Bronchial epithelial cell (primary cell): ENCODE measurements around the gene PARP8. TPM values are rescaled to one million over a fixed set of nuclear protein-coding genes. Genes with fewer than 3 reads are reported as not detected.

Source experiments
- DNase-seq: peaks from one replicate; pipeline ENCODE4 v3.0.0-alpha.2; 2010; ENCODE audit warnings: low read depth
- FAIRE-seq: peaks from 2 replicates; lab custom pipeline; 2011; peaks lifted over from hg19 to GRCh38; lab: Jason Lieb, UNC
- H3K27me3 ChIP-seq: 2 replicates; pipeline ENCODE4 v1.5.1; 2011; ENCODE audit warnings: low read length; ENCODE audit not compliant: control insufficient read depth, insufficient read depth
- H3K36me3 ChIP-seq: 2 replicates; pipeline ENCODE4 v1.5.1; 2011; ENCODE audit warnings: low read length; ENCODE audit not compliant: control insufficient read depth, insufficient read depth
- H3K4me3 ChIP-seq: 2 replicates; pipeline ENCODE4 v1.5.1; 2011; ENCODE audit warnings: mild to moderate bottlenecking, low read depth, low read length, control low read depth
- total RNA-seq: library from RNA; depleted of rRNA; stranded (reverse); fragments of >200 nt; gene quantifications from 2 replicates; pipeline ENCODE4 v1.2.1, GENCODE V29; 2014
- TF ChIP-seq, protein P1 (sequence below): IDR thresholded peaks from 2 replicates; pipeline ENCODE4 v1.5.1; 2011; ENCODE audit warnings: mild to moderate bottlenecking, moderate library complexity, low read length, control low read depth, inconsistent platforms; ENCODE audit not compliant: insufficient read depth, severe bottlenecking

PARP8 gene
- total RNA-seq, 1 donor from 2014 or later = 14.5 TPM

GRCh38 chr5:50832657-50833284 is 166.3 kb downstream of the PARP8 start:
- DNase-seq = no peak
- Histone ChIP-seq H3K27me3 (no peaks in the 10 kb centered on the region), H3K4me3 (no peak overlapping the region), H3K36me3 (peaks cover 5% of the 10 kb centered on the region)
- TF ChIP-seq, protein P1, sequence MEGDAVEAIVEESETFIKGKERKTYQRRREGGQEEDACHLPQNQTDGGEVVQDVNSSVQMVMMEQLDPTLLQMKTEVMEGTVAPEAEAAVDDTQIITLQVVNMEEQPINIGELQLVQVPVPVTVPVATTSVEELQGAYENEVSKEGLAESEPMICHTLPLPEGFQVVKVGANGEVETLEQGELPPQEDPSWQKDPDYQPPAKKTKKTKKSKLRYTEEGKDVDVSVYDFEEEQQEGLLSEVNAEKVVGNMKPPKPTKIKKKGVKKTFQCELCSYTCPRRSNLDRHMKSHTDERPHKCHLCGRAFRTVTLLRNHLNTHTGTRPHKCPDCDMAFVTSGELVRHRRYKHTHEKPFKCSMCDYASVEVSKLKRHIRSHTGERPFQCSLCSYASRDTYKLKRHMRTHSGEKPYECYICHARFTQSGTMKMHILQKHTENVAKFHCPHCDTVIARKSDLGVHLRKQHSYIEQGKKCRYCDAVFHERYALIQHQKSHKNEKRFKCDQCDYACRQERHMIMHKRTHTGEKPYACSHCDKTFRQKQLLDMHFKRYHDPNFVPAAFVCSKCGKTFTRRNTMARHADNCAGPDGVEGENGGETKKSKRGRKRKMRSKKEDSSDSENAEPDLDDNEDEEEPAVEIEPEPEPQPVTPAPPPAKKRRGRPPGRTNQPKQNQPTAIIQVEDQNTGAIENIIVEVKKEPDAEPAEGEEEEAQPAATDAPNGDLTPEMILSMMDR = no peak
- FAIRE-seq = no peak

- TF ChIP-seq, protein P1 = no peak
- no peak overlapping the region for H3K4me3 ChIP-seq
- DNase-seq (no peak), FAIRE-seq (no peak)
- peaks cover 1% of the 10 kb centered on the region for H3K36me3 ChIP-seq
- H3K27me3 ChIP-seq = no peaks in the 10 kb centered on the region
Observed at GRCh38 chr5:50836356-50836755, 169.9 kb downstream of the PARP8 start.

GRCh38 chr5:50839472-50839871 is 173.0 kb downstream of the PARP8 start:
- Histone ChIP-seq H3K36me3 (no peaks in the 10 kb centered on the region), H3K27me3 (no peaks in the 10 kb centered on the region), H3K4me3 (no peak overlapping the region)
- FAIRE-seq (no peak), DNase-seq (no peak)
- TF ChIP-seq, protein P1 = no peak

DNA sequence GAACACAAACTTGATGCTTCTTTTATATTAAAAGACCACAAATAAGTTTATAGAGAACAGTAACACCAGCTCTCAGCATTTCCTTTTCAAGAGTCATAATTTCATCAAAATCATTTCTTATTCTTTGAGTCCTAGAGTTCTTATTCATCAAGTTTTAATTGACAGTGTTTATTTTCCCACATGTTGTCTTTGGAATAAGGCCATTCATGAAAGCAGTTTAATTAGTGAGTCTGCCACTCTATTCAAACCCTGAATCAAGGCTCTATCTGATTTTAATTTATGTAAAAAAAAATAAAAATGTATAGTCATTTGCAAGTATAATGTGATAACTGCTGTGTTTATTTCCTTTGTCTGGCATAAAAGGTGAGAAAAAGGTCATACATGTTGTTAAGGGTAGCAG is 176.7 kb downstream of the PARP8 start:
- Histone ChIP-seq H3K27me3 (no peaks in the 10 kb centered on the region), H3K36me3 (no peaks in the 10 kb centered on the region), H3K4me3 (no peak overlapping the region)
- FAIRE-seq = no peak
- TF ChIP-seq, protein P1 = no peak
- DNase-seq = no peak

- DNase-seq = no peak
- no peaks in the 10 kb centered on the region for H3K36me3 ChIP-seq
- no peaks in the 10 kb centered on the region for H3K27me3 ChIP-seq
- TF ChIP-seq, protein P1 = no peak
- FAIRE-seq = no peak
- no peak overlapping the region for H3K4me3 ChIP-seq
Observed at GRCh38 chr5:50846261-50846660, 179.8 kb downstream of the PARP8 start.

DNA sequence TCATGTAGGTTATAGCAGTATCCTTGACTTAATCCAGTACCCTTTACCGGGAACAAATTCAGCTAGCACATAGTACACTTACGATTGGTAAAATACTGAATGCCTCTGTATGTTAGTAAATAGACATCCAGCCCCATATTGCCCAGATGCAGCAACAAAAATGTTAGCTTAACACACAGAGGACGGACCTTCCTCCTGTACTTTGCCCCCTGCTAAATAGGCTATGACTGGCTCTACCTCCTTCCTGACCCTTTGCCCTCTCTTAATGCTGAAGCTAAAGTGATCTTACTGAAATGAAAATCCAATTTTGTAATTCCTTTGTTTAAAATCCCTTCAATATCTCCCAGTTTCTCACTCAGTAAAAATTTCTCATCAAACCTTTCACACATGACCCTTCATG is 183.1 kb downstream of the PARP8 start:
- DNase-seq (no peak), FAIRE-seq (no peak)
- no peaks in the 10 kb centered on the region for H3K27me3 ChIP-seq
- TF ChIP-seq, protein P1 = no peak
- no peak overlapping the region for H3K4me3 ChIP-seq
- no peaks in the 10 kb centered on the region for H3K36me3 ChIP-seq
